K562 (cell line): ENCODE data around the gene TBC1D17. TPM values are rescaled to one million over a fixed set of nuclear protein-coding genes. Genes with fewer than 3 reads are reported as not detected.

Experiments used
- CEBPG ChIP-seq, 3 experiments: fragments of 200-800 bp in 1 of 3; sonication (Bioruptor generic) in 1 of 3; sonication (generic) in 1 of 3; formaldehyde crosslinking in 1 of 3; IDR thresholded peaks in 2 of 3; conservative IDR thresholded peaks in 1 of 3; 2 replicates each; pipeline versions ENCODE4 v1.6.1 to v1.8.0; 2016 to 2022; ENCODE audit warnings: missing compliant biosample characterization in 2 of 3, missing genetic modification characterization in 2 of 3, mild to moderate bottlenecking in 1 of 3, missing genetic modification reagents in 1 of 3
- EP300 ChIP-seq: IDR thresholded peaks from 2 replicates; pipeline ENCODE4 v1.6.1; 2012; ENCODE audit warnings: low read length, improper control_type of control experiment
- HDAC2 ChIP-seq: fragments of 450-650 bp; IDR thresholded peaks from 2 replicates; pipeline ENCODE4 v1.6.1; 2016; ENCODE audit warnings: mild to moderate bottlenecking
- IRF9 ChIP-seq: fragments of 450-650 bp; IDR thresholded peaks from 2 replicates; pipeline ENCODE4 v1.6.1; 2016; ENCODE audit warnings: missing biosample characterization, missing genetic modification characterization
- LARP7 ChIP-seq: fragments of 450-650 bp; IDR thresholded peaks from 2 replicates; pipeline ENCODE4 v1.6.1; 2016
- MGA ChIP-seq: fragments of 450-650 bp; IDR thresholded peaks from 2 replicates; pipeline ENCODE4 v1.6.1; 2016; ENCODE audit warnings: mild to moderate bottlenecking, moderate library complexity
- MXI1 ChIP-seq: IDR thresholded peaks from 2 replicates; pipeline ENCODE4 v1.6.1; 2011; ENCODE audit warnings: low read depth, mild to moderate bottlenecking, improper control_type of control experiment, low read length
- NFRKB ChIP-seq: fragments of 450-650 bp; IDR thresholded peaks from 2 replicates; pipeline ENCODE4 v1.6.1; 2016; ENCODE audit warnings: low read depth
- PATZ1 ChIP-seq: fragments of 250-450 bp; sonication (Bioruptor Pico); IDR thresholded peaks from 2 replicates; pipeline ENCODE4 v1.5.0; 2020; ENCODE audit warnings: mild to moderate bottlenecking, borderline replicate concordance
- PHF21A ChIP-seq: fragments of 450-650 bp; IDR thresholded peaks from 2 replicates; pipeline ENCODE4 v1.6.1; 2017; ENCODE audit warnings: low read depth, borderline replicate concordance
- PRMT5 ChIP-seq: sonication (generic); formaldehyde crosslinking; IDR thresholded peaks from 2 replicates; pipeline ENCODE4 v1.5.0; 2020; ENCODE audit warnings: missing genetic modification reagents
- polyA plus RNA-seq, 8 experiments: library from polyadenylated mRNA; depleted of rRNA in 4 of 8; stranded (reverse) in 5 of 8; unstranded in 3 of 8; fragments of >200 nt; fragmentation: Nextera tagmentation in 2 of 8; fragmentation: Illumina TruSeq in 1 of 8; extraction: Ambion mirVana in 2 of 8; extraction: Trizol in 1 of 8; gene quantifications; 2 replicates each; pipeline versions ENCODE4 v1.2.1 to v1.2.3, GENCODE V29; 2011 to 2014; ENCODE audit warnings: inconsistent platforms in 1 of 8, missing spikeins in 1 of 8
- total RNA-seq, 7 experiments: library from RNA; depleted of rRNA in 6 of 7; stranded (reverse); fragments of >200 nt in 6 of 7; fragmentation: Illumina TruSeq in 2 of 7; extraction: Trizol in 2 of 7; gene quantifications; 2 replicates each; pipeline versions ENCODE4 v1.2.1 to v1.2.3, GENCODE V29; 2011 to 2021; ENCODE audit warnings: low replicate concordance in 1 of 7

The TBC1D17 gene
- total and polyA plus RNA-seq, 9 of the 15 experiments (the other 6 are each of a cell fraction or from before 2014, with no cell fraction given), result 0.42 to 16.0 (median 3.8) TPM

- TF ChIP-seq MGA (0 out of 2 replicates have a peak, but pooled peaks have one; percentile 13), CEBPG (CRISPR knock-in tag; IDR thresholded peaks at IDR 0.05) (peak; percentile 99), CEBPG (tag; conservative IDR thresholded peaks at IDR 0.05 in 1 of 2, IDR thresholded peaks at IDR 0.05 in 1 of 2) (peak; percentile 96 to 99), IRF9 (tag) (peak; percentile 94), PHF21A (no peak), PATZ1 (CRISPR knock-in tag) (peak; percentile 86; the same call in 1 of the 2 replicates), LARP7 (no peak), EP300 (peak; percentile 97), HDAC2 (no peak), NFRKB (peak; percentile 89), PRMT5 (0 out of 2 replicates have a peak, but pooled peaks have one; percentile 25), MXI1 (no peak)
These were observed 46.7 kb downstream of the TBC1D17 start (continued) for GRCh38 chr19:49924004-49924880.
